ENCODE results near the gene EDC3.

DNA sequence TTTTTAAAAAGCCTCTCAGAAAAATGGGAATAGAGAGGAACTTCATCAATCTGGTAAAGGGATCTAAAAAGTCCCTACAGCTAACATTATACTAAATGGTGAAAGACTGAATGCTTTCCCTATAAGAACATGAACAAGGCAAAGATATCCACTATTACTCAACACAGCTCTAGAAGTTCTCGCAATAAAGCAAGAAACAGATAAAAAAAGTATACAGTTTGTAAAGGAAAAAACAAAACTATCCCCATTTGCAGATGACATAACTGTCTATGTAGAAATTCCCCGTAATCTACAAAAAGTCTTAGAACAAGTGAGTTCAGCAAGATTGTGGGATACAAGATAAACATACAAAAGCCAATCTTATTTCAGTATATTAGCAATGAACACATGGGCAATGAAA is 15.4 kb downstream of the EDC3 start:
- TF ChIP-seq CTCF (IDR thresholded peaks at IDR 0.05; ENCODE audit: insufficient read depth, low read length, poor library complexity, severe bottlenecking) (no peak), EZH2phosphoT487 (conservative IDR thresholded peaks at IDR 0.05; ENCODE audit: low read length) (no peak)
